C4-2B (cell line): ENCODE data around the gene MAMDC2.

Source experiments
- CTCF ChIP-seq: fragments of 450-650 bp; conservative IDR thresholded peaks from 2 replicates; pipeline ENCODE4 v1.5.1; 2017; ENCODE audit warnings: mild to moderate bottlenecking
- ZFX ChIP-seq: fragments of 450-650 bp; IDR thresholded peaks from 2 replicates; pipeline ENCODE4 v1.6.1; 2017

- TF ChIP-seq CTCF = no peak
- no peak for TF ChIP-seq ZFX
These were observed 1.8 kb downstream of the MAMDC2 start for GRCh38 chr9:70045452-70045851.
